ENCODE results near the gene AHNAK2.
"Not testable (repeated sequence)": the region's sequence is repeated elsewhere in the genome, so short reads cannot be mapped to it uniquely, and the experiment has no call there.

- not testable (repeated sequence) for TF ChIP-seq POLR2A, CTCF (IDR thresholded peaks at IDR 0.05)
Observed at GRCh38 chr14:104950701-104951100, 27.5 kb downstream of the AHNAK2 start.

All from testis (tissue), 2 donors.